Neural cell (in vitro differentiated cells): ENCODE results near the gene GNL1.
"Not testable (repeated sequence)": the region's sequence is repeated elsewhere in the genome, so short reads cannot be mapped to it uniquely, and the experiment has no call there.

Experiments
- CTCF ChIP-seq: fragments of 450-650 bp; IDR thresholded peaks from 2 replicates; pipeline ENCODE4 v1.5.1; 2014; ENCODE audit warnings: antibody characterized with exemption, mild to moderate bottlenecking, moderate library complexity; ENCODE audit not compliant: poor library complexity, severe bottlenecking
- EZH2 ChIP-seq: fragments of 200-600, 300-800 bp; shearing (Covaris generic), sonication (generic); IDR thresholded peaks from 2 replicates; pipeline ENCODE4 v1.6.1; 2014; ENCODE audit warnings: antibody characterized with exemption, low read length, borderline replicate concordance, mild to moderate bottlenecking; ENCODE audit not compliant: insufficient read depth, poor library complexity, severe bottlenecking
- MXI1 ChIP-seq: fragments of 450-650 bp; conservative IDR thresholded peaks from 2 replicates; pipeline ENCODE4 v1.6.1; 2014; ENCODE audit warnings: antibody characterized with exemption, mild to moderate bottlenecking; ENCODE audit not compliant: poor library complexity, severe bottlenecking
- POLR2AphosphoS5 ChIP-seq: IDR thresholded peaks from 2 replicates; pipeline ENCODE4 v1.6.1; 2012
- RAD21 ChIP-seq: fragments of 450-650 bp; conservative IDR thresholded peaks from 2 replicates; pipeline ENCODE4 v1.6.1; 2014; ENCODE audit warnings: antibody characterized with exemption, mild to moderate bottlenecking, moderate library complexity
- REST ChIP-seq: IDR thresholded peaks from 2 replicates; pipeline ENCODE4 v1.6.1; 2012; ENCODE audit warnings: borderline replicate concordance

- TF ChIP-seq EZH2, RAD21, CTCF, POLR2AphosphoS5, REST, MXI1: not testable (repeated sequence)
These were observed 57.6 kb downstream of the GNL1 start for GRCh38 chr6:30498705-30499104.
